Measurements from ENCODE around the gene C3orf22. TPM values are rescaled to one million over a fixed set of nuclear protein-coding genes. Genes with fewer than 3 reads are reported as not detected.

The C3orf22 gene
- total RNA-seq, 2 experiments from 2014 or later, result not detected

DNA sequence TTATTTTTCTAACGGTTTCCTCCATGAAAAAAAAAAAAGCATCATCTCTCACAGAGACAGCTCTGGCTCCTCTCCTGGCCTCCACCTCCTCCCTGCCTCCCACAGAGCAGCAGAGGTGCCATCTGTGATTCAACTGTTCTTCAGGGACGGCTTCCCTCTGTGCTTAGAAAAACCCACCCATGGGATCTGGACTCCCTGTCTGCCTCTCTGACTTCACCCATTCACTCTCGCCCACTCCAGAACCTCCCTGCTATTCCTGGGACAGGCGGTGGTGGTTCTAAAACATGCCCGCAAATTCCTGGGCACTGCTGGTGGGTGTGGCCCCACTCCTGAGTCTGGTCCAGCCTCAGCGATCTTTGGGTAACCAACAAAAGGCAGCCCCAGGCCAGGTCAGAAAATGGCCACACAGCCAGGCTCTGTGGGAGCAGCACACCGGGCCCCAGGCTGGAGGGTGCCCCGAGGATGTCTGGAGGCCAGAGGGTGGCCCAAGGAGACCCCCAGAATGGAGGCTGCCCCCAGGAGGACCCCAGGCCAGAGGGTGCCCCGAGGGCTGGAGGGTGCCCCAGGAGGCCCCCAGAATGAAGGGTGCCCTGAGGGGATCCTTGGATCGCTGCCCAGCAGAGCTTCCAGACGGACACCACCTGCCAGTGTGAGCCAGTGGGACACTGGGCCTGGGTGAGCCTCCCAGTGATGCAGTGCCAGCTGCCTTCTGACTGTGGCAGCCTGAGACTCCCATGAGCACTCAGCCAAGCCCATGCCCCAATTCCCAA, 37.4 kb downstream of the C3orf22 start:
- peaks cover 11% of the 10 kb centered on the region for H3K27me3 Mint-ChIP-seq
- POLR2A ChIA-PET, result no interaction called here
- no peak overlapping the region for H3K4me3 Mint-ChIP-seq
- no peak for ATAC-seq
- H3K36me3 Mint-ChIP-seq (ENCODE audit: low read depth), result no peaks in the 10 kb centered on the region
- intact Hi-C loops (cut with micrococcal nuclease), result no loop called here
- DNase-seq, result no peak
- no peaks in the 10 kb centered on the region for H3K4me1 Mint-ChIP-seq (ENCODE audit: low read depth)
- CTCF ChIA-PET, result interaction anchor here (1.3 to 2.4 kb wide), 6 partner anchors 11 to 461 kb away, joined by 3 to 19 read pairs (median 5); partner anchors contain the start of gene PLXNA1
- H3K9me3 Mint-ChIP-seq, result no peaks in the 10 kb centered on the region
- TF ChIP-seq, protein P1, sequence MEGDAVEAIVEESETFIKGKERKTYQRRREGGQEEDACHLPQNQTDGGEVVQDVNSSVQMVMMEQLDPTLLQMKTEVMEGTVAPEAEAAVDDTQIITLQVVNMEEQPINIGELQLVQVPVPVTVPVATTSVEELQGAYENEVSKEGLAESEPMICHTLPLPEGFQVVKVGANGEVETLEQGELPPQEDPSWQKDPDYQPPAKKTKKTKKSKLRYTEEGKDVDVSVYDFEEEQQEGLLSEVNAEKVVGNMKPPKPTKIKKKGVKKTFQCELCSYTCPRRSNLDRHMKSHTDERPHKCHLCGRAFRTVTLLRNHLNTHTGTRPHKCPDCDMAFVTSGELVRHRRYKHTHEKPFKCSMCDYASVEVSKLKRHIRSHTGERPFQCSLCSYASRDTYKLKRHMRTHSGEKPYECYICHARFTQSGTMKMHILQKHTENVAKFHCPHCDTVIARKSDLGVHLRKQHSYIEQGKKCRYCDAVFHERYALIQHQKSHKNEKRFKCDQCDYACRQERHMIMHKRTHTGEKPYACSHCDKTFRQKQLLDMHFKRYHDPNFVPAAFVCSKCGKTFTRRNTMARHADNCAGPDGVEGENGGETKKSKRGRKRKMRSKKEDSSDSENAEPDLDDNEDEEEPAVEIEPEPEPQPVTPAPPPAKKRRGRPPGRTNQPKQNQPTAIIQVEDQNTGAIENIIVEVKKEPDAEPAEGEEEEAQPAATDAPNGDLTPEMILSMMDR (IDR thresholded peaks at IDR 0.05), result no peak
- no peak overlapping the region for H3K27ac Mint-ChIP-seq

DNA sequence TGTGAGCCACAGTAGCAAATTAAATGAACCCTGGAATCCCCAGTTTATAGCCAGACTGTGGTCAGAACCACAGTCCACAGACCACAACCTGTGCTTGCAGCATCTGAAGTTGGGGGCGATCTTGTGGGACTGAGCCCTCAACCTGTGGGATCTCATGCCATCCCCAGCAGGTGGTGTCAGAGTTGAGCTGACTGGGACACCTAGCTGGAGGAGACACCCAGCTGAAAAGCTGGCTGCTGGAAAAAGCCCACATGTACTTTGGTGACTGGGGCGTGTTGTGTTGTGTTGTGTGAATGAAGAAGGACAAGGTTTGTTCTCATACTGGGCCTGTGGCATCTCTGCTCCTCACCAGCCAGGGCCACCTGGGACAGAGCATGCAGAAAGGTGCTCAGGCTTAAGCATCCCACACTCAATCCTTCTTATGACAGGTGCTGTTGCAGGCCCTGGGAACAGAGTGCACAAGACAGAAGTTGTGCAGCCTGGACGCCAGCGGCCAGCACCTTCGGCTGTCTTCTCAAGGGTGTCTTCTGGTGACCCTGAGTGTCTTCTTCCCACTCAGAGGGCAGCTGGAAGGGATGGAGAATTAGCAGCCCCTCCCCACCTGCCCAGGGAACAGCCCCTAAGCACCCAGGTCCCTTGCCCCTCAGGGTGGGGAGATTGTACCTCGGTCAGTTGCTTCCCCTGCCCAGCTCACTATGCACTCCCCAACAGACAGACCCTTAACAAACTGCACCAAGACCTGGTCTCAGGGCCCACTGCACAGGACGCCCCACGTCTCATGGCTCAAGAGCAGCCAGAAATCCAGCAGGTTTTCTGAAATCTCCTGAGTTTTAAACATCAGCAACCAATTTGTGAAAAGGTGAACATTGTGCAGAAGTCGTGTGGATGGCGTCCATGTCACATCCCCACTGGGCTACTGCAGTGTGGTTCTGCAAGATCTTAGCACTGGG, 39.0 kb downstream of the C3orf22 start:
- intact Hi-C loops (cut with micrococcal nuclease), result no loop called here
- H3K27ac Mint-ChIP-seq, result no peak overlapping the region
- H3K27me3 Mint-ChIP-seq, result peaks cover 8% of the 10 kb centered on the region
- POLR2A ChIA-PET, result no interaction called here
- CTCF ChIA-PET, result no interaction called here
- no peaks in the 10 kb centered on the region for H3K36me3 Mint-ChIP-seq (ENCODE audit: low read depth)
- H3K4me3 Mint-ChIP-seq, result no peak overlapping the region
- TF ChIP-seq, protein P1 (IDR thresholded peaks at IDR 0.05), result no peak
- ATAC-seq, result no peak
- H3K4me1 Mint-ChIP-seq (ENCODE audit: low read depth), result no peaks in the 10 kb centered on the region
- H3K9me3 Mint-ChIP-seq, result no peaks in the 10 kb centered on the region
- no peak for DNase-seq

DNA sequence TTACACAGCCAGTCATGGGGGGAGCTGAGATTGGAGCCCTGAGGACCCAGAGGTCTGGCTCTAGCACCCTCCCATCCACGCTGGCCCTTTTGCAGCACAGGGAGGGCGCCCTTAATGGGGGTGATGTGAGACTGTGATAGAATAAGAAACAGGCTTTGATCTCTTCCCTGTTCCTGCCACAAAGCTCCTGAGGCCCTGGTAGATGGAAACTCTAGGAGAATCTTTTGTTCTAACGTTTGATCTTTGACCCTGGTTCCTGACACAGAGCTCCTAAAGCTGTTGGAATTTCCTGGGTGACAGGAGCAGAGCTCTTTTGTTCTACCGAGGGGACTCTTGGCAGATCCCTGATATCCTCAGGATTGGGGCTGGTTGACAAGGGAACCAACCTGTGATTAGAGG, 40.0 kb downstream of the C3orf22 start:
- H3K9me3 Mint-ChIP-seq, result no peaks in the 10 kb centered on the region
- TF ChIP-seq, protein P1 (IDR thresholded peaks at IDR 0.05), result no peak
- ChIA-PET POLR2A (no interaction called here), CTCF (no interaction called here)
- intact Hi-C loops (cut with micrococcal nuclease), result no loop called here
- H3K4me3 Mint-ChIP-seq, result no peak overlapping the region
- no peak overlapping the region for H3K27ac Mint-ChIP-seq
- DNase-seq (no peak), ATAC-seq (no peak)
- no peaks in the 10 kb centered on the region for H3K4me1 Mint-ChIP-seq (ENCODE audit: low read depth)
- H3K27me3 Mint-ChIP-seq, result peaks cover 6% of the 10 kb centered on the region
- no peaks in the 10 kb centered on the region for H3K36me3 Mint-ChIP-seq (ENCODE audit: low read depth)

DNA sequence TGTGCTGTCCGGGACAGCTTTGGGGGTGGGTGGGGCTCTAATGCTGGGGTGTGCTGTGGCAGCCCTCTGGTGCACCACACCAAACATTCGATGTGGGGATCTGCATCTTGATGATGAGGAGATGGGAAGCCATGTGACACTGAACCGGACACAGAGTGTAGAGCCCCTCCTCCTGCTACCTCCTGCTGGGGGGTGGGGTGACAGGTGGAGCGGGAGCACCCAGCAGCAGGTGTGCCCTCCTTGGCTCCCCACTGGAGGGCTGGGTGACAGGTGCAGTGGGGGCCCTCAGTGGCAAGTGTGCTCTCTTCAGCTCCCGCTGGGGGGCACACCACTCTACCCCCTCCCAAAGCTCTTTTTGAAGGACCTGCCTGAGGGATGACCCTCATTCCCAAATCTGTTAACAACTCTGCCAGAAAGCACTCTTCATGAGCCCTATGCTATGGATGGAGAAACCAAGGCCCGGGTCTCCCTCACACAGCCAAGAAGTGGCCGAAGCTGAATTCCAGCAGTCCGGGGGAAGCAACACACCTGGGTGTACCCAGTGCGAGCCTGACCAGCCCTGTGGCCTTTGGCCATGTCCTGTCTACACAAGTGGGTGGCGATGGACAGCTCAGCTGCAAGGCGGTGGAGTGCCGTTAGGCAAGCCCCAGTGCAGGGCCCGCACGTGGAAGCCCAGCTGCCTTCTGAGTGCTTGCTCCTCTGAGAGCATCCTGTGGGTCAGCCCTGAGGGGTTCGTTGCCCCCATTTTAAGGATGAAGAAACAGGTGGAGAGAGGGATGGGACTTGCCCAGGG, 40.5 kb downstream of the C3orf22 start:
- intact Hi-C loops (cut with micrococcal nuclease), result no loop called here
- DNase-seq, result no peak
- no peak overlapping the region for H3K4me3 Mint-ChIP-seq

More for the DNA sequence above, 40.5 kb downstream of the C3orf22 start:
- ChIA-PET POLR2A (interaction anchor here (0.6 kb wide), 1 partner anchor 989 kb away, joined by 3 read pairs; no protein-coding TSS in a partner anchor), CTCF (no interaction called here)
- no peak for ATAC-seq
- Mint-ChIP-seq H3K36me3 (ENCODE audit: low read depth) (no peaks in the 10 kb centered on the region), H3K27ac (no peak overlapping the region), H3K9me3 (no peaks in the 10 kb centered on the region), H3K4me1 (ENCODE audit: low read depth) (no peaks in the 10 kb centered on the region), H3K27me3 (peaks cover under 1% of the 10 kb centered on the region)
- TF ChIP-seq, protein P1 (IDR thresholded peaks at IDR 0.05), result no peak
